Stimulated activated CD8-positive, alpha-beta memory T cell treated with anti-CD3 and anti-CD28 coated beads, Interleukin-15, amount 100 ng/mL, for 4 hours (primary cell): Measurements from ENCODE around the gene LILRA1.
"Not testable (repeated sequence)": the region's sequence is repeated elsewhere in the genome, so short reads cannot be mapped to it uniquely, and the experiment has no call there.

ENCODE experiments used
- DNase-seq, 2 donors: peaks; one replicate each; pipeline ENCODE4 v3.0.0-alpha.2; 2020; ENCODE audit warnings: low read depth in 2 of 2

LILRA1 gene

GRCh38 chr19:54593445-54593844 is at the start of gene LILRA1:
Gene LILRA1 (plus strand): TSS chr19:54593632. CDS start chr19:54594245, 613 bp downstream.
- not testable (repeated sequence) for DNase-seq

DNA sequence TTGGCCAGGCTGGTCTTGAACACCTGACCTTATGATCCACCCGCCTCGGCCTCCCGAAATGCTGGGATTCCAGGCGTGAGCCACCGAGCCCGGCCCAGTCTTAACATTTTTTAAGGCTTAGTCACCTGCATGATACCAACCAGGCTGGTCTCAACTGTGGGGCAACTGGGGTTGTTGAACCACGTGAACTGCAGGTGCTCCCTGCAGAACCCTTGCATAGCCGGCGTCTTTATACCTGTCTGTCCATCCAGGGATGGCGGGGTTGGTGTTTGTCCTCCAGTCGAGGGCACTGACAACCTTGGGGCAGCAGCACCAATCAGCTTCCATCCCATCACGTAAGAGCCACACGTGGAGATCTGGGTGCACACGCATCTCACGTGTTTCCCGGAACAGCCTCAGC is 44.6 kb upstream of the LILRA1 start:
- DNase-seq, result no peak

- no peak for DNase-seq
Measured at GRCh38 chr19:54549224-54549623, 44.2 kb upstream of the LILRA1 start.

- peak in 1 of 2 donors; percentile 14 for DNase-seq
Measured at GRCh38 chr19:54551293-54551692, 42.1 kb upstream of the LILRA1 start.

GRCh38 chr19:54551950-54552912 is 41.2 kb upstream of the LILRA1 start:
- DNase-seq, result no peak

DNA sequence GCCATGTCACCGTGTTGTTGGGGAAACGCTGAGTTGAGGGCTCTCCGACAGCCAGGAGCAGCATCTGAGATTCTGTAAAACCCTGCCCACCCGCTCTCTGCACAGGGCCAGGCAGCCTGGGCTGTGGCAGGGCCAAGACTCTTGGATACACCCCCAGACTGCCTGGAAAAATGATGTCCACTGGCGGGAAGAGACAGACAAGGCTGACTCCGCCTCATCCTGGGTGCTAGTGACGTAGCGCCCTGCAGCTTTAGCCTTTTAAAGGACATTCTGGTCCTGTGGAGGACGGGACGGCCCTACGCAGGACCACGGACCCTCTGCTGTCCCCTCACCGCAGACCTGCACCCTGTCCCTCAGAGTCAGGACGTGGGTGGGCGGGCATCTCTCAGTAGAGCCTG is 40.5 kb upstream of the LILRA1 start:
- DNase-seq, result no peak

GRCh38 chr19:54554006-54554405 is 39.4 kb upstream of the LILRA1 start:
- no peak for DNase-seq

DNA sequence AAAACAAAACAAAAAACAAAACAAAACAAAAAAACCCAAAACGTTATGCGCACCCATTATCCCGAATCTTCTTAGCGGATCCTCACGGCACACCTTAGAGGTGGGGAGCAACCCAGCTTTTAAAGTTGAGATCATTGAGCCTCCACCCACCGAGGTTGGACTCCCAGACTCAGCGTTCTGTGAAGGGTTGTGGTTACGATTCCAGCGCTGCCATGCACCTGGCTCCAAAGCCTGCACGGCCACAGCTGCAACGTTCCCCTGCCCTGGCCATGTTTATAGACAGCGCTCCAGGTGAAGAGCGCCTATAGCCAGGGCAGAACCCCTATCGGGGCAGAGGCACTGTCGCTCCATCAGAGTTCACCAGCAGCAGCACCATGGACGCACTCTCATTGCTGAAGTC is 38.5 kb upstream of the LILRA1 start:
- no peak for DNase-seq

DNA sequence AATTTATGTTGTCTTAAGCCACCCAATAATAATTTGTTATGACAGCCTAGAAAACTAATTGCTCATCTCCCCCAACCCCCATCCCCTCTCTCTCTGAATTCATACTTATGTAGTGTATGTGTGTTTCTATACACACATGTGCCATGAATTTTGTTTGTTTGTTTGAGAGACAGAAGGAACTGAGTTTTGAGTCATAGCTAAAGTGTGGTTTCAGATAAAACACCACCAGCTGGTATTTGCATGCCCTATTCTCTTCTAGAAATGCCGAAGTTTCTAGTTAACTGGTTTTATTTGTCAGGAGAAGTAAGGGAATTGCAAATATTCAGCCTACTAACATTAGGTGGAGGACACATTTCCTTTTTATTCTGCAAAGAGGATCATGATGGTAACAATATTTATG is 37.2 kb upstream of the LILRA1 start:
- DNase-seq, result no peak

DNA sequence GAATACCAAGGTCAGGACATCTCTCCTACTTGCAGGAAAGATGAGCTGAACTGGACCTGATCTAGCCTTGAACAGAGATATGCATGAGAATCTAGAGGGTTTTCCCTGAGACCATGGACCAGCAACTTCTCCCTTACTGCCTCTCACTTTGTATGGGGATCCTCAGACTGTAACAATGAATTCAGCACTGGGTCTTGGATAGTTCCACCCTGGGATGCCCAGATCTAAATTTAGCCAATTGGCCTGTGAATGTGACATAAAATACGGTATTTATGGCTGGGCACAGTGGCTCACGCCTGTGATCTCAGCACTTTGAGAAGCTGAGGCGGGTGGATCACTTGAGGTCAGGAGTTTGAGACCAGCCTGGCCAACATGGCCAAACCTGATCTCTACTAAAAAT is 35.1 kb upstream of the LILRA1 start:
- no peak for DNase-seq

GRCh38 chr19:54560881-54561385 is 32.5 kb upstream of the LILRA1 start:
- no peak for DNase-seq

GRCh38 chr19:54561840-54562239 is 31.6 kb upstream of the LILRA1 start:
- DNase-seq, result no peak

- DNase-seq, result not testable (repeated sequence)
Measured at GRCh38 chr19:54563206-54563605, 30.2 kb upstream of the LILRA1 start.

- DNase-seq, result no peak
Measured at GRCh38 chr19:54570316-54570715, 23.1 kb upstream of the LILRA1 start.

DNA sequence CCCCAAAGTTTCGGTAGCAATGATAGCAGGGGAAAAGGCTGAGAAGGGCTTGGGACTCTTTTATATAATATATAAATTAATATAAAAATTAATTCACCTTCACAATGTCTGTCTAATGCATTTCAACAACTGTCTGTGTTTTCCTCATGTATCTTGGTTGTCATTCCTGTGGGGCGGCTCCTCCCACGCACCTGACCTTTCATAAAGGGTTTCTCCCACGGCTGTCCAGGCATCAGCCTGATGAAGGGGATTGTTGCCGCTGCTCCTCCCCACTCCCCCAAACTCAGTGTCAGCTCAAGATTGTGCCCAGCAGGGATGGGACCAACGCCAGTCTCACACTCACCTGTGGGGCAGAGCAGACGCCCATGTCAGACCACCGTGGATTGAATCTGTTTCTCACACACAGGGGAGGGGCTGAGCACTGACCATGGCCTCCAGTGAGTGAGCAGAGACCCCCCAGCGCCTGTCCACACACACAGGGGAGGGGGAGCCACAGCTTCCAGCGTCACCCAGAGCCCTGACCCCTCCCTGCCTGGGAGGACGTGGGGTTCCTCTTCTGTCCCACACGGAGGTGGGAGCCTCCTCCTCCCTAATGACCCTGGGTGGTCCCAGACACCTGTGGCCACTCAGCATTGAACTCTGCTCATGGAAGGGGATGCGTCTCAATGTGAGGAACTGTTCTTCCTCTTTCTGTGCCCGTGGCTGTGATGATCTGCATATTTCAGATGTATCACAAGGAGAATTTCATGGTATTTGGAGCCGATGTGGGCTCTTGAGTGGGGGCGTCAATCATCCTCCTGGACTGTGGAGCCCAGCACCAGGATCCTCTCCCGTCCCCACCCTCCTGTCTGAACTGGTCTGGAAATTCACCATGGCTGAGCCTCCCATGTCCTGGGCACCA is 21.5 kb upstream of the LILRA1 start:
- DNase-seq, result not testable (repeated sequence)

GRCh38 chr19:54572696-54573311 is 20.6 kb upstream of the LILRA1 start:
- no peak for DNase-seq

DNA sequence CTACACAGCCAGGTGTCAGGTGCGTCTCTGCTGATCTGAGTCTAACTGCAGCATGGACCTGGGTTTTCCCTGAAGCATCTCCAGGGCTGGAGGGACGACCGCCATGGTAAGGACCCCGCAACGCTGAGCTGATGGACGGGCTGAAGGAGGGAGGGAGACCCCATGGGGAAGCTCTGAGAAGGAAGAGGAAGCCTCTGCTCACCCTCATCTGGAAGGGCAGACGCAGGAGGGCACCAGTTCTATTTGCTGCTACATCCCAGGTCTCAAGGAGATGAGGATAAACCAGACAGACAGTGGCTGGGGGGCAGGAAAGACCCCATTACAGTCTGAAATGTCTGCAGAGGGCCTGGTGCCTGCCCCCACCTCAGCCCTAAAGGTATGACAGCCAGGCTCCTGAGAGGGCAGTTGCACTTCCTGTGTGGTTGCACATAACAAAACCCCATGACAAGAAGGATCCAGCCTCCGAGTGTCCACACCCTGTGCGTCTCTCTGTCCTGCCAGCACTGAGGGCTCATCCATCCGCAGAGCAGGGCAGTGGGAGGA is 20.0 kb upstream of the LILRA1 start, which contains the start of gene LILRA2:
Gene LILRA2 (plus strand): TSS at position 461 of the 543 bp plus-strand sequence. CDS start 89 bp downstream, outside the sequence.
- no peak for DNase-seq

DNA sequence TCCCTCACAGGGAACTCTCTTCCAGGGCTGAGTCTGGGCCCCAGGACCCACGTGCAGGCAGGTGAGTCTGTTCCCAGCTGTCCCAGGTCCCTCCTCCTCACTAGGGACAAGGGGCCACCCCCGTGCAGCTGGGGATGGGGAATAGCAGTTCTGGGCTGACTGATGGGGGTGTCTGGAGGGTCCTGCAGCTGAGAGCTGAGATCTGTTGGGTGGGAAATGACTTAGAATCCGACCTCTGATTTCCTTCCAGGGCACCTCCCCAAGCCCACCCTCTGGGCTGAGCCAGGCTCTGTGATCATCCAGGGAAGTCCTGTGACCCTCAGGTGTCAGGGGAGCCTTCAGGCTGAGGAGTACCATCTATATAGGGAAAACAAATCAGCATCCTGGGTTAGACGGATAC is 19.4 kb upstream of the LILRA1 start:
- DNase-seq, result no peak

DNA sequence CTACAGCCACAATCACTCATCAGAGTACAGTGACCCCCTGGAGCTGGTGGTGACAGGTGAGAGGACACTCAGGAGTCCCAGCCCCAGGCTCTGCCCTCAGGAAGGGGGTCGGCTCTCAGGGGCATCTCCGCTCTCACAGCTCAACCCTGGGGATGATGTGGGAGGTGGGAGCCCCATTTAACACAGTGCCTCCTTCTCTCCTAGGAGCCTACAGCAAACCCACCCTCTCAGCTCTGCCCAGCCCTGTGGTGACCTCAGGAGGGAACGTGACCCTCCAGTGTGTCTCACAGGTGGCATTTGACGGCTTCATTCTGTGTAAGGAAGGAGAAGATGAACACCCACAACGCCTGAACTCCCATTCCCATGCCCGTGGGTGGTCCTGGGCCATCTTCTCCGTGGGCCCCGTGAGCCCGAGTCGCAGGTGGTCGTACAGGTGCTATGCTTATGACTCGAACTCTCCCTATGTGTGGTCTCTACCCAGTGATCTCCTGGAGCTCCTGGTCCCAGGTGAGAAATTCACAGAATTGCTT is 18.8 kb upstream of the LILRA1 start:
- DNase-seq, result no peak

GRCh38 chr19:54575205-54575604 is 18.2 kb upstream of the LILRA1 start:
- DNase-seq, result not testable (repeated sequence)

- no peak for DNase-seq
Measured at GRCh38 chr19:54576411-54576976, 16.9 kb upstream of the LILRA1 start.
